HFFc6 (cell line): Measurements from ENCODE around the gene VGLL4. TPM values are rescaled to one million over a fixed set of nuclear protein-coding genes. Genes with fewer than 3 reads are reported as not detected.

Experiments
- DNase-seq: peaks from one replicate; pipeline ENCODE4 v3.0.0-alpha.2; 2018
- H3K27ac Mint-ChIP-seq: 2 replicates; pipeline ENCODE4 v1.8.0; 2020; ENCODE audit warnings: mild to moderate bottlenecking, mixed read lengths
- H3K27me3 Mint-ChIP-seq: 2 replicates; pipeline ENCODE4 v1.8.0; 2021; ENCODE audit warnings: mild to moderate bottlenecking, moderate library complexity, mixed read lengths; ENCODE audit not compliant: insufficient read depth
- H3K36me3 Mint-ChIP-seq: 2 replicates; pipeline ENCODE4 v1.8.0; 2021; ENCODE audit warnings: low read depth, mixed read lengths
- H3K4me1 Mint-ChIP-seq: 2 replicates; pipeline ENCODE4 v1.8.0; 2020; ENCODE audit warnings: low read depth, mixed read lengths
- H3K4me3 Mint-ChIP-seq: 2 replicates; pipeline ENCODE4 v1.8.0; 2020; ENCODE audit warnings: mild to moderate bottlenecking, moderate library complexity, mixed read lengths
- H3K9me3 Mint-ChIP-seq: 2 replicates; pipeline ENCODE4 v1.8.0; 2020; ENCODE audit warnings: mild to moderate bottlenecking, mixed read lengths
- total RNA-seq, 6 experiments: library from RNA; stranded (reverse); fragmentation: NEBNext Ultra II Directional; extraction: Animal tissue kit (Norgen Biotek cat#: 25700); gene quantifications; 2 replicates in 1 of 6; 3 replicates in 5 of 6; pipeline ENCODE4 v1.2.3, GENCODE V29; 2021
- TF ChIP-seq, protein P1 (sequence below): fragments of 200-600 bp; sonication (generic); IDR thresholded peaks from 2 replicates; pipeline ENCODE4 v1.5.0; 2021; ENCODE audit warnings: antibody characterized with exemption, mild to moderate bottlenecking

Gene VGLL4
- total RNA-seq, 6 experiments from 2014 or later, result 31.6 to 42.2 (median 33.8) TPM

DNA sequence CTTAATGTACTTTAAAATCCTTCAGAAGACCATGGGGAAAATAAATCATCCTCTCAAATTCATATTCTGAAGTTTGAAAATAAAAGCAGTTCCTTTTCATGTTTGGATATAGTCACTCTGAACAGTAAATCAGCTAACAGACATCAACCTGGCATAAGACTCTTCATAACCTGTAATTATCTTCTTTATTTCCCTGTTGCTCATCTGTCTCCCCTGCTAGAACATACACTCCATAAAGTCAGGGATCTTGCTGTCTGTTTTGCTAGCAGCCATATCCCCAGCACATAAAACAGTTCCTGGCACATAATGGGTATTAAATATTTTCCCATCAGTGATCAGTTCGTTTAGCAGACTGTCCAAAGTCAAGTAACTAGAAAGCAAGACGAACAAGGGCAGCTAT is 11.2 kb downstream of the VGLL4 start:
- no peak overlapping the region for H3K4me3 Mint-ChIP-seq
- H3K9me3 Mint-ChIP-seq, result no peaks in the 10 kb centered on the region
- peaks cover 22% of the 10 kb centered on the region; the same call in 1 of the 2 replicates for H3K36me3 Mint-ChIP-seq
- no peaks in the 10 kb centered on the region; the same call in 1 of the 2 replicates for H3K27me3 Mint-ChIP-seq
- no peak for DNase-seq
- H3K4me1 Mint-ChIP-seq, result peaks cover 90% of the 10 kb centered on the region
- TF ChIP-seq, protein P1, sequence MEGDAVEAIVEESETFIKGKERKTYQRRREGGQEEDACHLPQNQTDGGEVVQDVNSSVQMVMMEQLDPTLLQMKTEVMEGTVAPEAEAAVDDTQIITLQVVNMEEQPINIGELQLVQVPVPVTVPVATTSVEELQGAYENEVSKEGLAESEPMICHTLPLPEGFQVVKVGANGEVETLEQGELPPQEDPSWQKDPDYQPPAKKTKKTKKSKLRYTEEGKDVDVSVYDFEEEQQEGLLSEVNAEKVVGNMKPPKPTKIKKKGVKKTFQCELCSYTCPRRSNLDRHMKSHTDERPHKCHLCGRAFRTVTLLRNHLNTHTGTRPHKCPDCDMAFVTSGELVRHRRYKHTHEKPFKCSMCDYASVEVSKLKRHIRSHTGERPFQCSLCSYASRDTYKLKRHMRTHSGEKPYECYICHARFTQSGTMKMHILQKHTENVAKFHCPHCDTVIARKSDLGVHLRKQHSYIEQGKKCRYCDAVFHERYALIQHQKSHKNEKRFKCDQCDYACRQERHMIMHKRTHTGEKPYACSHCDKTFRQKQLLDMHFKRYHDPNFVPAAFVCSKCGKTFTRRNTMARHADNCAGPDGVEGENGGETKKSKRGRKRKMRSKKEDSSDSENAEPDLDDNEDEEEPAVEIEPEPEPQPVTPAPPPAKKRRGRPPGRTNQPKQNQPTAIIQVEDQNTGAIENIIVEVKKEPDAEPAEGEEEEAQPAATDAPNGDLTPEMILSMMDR, result no peak
- H3K27ac Mint-ChIP-seq, result peak overlapping the region; percentile 22

DNA sequence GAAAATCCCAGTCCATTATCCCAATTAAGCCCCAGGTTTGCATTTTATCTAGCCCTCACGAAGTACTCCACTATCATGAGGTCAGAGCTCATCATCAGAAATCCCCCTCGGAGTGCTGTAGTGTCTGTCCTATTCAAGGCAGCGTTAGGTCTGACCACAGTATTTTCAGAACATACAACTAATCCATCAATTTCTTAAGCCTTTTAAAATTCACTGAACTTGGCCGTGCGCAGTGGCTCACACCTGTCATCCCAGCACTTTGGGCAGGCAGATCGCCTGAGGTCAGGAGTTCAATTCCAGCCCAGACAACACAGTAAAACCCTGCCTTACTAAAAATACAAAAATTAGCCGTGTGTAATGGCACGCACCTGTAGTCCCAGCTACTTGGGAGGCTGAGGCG is 11.9 kb downstream of the VGLL4 start:
- H3K4me3 Mint-ChIP-seq, result no peak overlapping the region
- H3K27me3 Mint-ChIP-seq, result no peaks in the 10 kb centered on the region; the same call in 1 of the 2 replicates
- H3K4me1 Mint-ChIP-seq, result peaks cover 90% of the 10 kb centered on the region
- peak overlapping the region; percentile 18; the same call in 1 of the 2 replicates for H3K27ac Mint-ChIP-seq
- no peaks in the 10 kb centered on the region for H3K9me3 Mint-ChIP-seq
- DNase-seq, result no peak
- peaks cover 22% of the 10 kb centered on the region; the same call in 1 of the 2 replicates for H3K36me3 Mint-ChIP-seq
- TF ChIP-seq, protein P1, result no peak

- peak overlapping the region; percentile 88 for H3K27ac Mint-ChIP-seq
- peak overlapping the region; percentile 68 for H3K4me3 Mint-ChIP-seq
- peaks cover 35% of the 10 kb centered on the region for H3K36me3 Mint-ChIP-seq
- H3K4me1 Mint-ChIP-seq, result peaks cover 90% of the 10 kb centered on the region
- H3K9me3 Mint-ChIP-seq, result no peaks in the 10 kb centered on the region
- peak; percentile 83 for DNase-seq
- no peaks in the 10 kb centered on the region for H3K27me3 Mint-ChIP-seq
- TF ChIP-seq, protein P1, result no peak
These were observed 14.0 kb downstream of the VGLL4 start for GRCh38 chr3:11629716-11630115.

DNA sequence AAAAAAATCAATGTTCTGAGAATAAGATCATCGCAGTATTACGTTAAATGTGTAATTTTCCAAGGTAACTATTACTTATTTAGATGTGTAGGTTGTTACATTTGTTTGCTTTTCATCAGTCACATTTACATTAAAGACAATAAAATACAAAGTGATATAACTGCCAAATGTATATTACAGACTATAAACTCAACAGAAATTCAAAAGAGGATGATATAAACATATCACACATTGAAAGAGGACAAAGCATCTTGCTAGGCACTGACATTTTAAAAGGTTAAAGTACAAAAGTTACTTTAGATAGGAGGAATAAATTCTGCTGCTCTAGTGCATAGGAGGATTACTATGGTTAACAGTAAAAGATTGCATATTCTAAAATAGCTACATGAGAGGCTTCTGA is 16.1 kb downstream of the VGLL4 start:
- Mint-ChIP-seq H3K27me3 (peaks cover 1% of the 10 kb centered on the region), H3K27ac (no peak overlapping the region), H3K36me3 (peaks cover 47% of the 10 kb centered on the region), H3K9me3 (peaks cover 8% of the 10 kb centered on the region), H3K4me1 (peaks cover 89% of the 10 kb centered on the region), H3K4me3 (no peak overlapping the region)
- TF ChIP-seq, protein P1, result no peak
- DNase-seq, result no peak

- Mint-ChIP-seq H3K27me3 (peaks cover 1% of the 10 kb centered on the region), H3K36me3 (peaks cover 45% of the 10 kb centered on the region), H3K27ac (0 out of 2 replicates have a peak overlapping the region, but pooled peaks have one; percentile 22)
These were observed 17.6 kb downstream of the VGLL4 start for GRCh38 chr3:11626084-11626463.

More at GRCh38 chr3:11626084-11626463, 17.6 kb downstream of the VGLL4 start:
- TF ChIP-seq, protein P1, result no peak
- H3K4me3 Mint-ChIP-seq, result no peak overlapping the region
- H3K4me1 Mint-ChIP-seq, result peaks cover 89% of the 10 kb centered on the region
- no peak for DNase-seq
- H3K9me3 Mint-ChIP-seq, result peaks cover 8% of the 10 kb centered on the region
